ENCODE data around the gene ORC4. TPM values are rescaled to one million over a fixed set of nuclear protein-coding genes. Genes with fewer than 3 reads are reported as not detected.

Gene ORC4
- 29.1 and 31.2 TPM in 2 replicates for total RNA-seq

DNA sequence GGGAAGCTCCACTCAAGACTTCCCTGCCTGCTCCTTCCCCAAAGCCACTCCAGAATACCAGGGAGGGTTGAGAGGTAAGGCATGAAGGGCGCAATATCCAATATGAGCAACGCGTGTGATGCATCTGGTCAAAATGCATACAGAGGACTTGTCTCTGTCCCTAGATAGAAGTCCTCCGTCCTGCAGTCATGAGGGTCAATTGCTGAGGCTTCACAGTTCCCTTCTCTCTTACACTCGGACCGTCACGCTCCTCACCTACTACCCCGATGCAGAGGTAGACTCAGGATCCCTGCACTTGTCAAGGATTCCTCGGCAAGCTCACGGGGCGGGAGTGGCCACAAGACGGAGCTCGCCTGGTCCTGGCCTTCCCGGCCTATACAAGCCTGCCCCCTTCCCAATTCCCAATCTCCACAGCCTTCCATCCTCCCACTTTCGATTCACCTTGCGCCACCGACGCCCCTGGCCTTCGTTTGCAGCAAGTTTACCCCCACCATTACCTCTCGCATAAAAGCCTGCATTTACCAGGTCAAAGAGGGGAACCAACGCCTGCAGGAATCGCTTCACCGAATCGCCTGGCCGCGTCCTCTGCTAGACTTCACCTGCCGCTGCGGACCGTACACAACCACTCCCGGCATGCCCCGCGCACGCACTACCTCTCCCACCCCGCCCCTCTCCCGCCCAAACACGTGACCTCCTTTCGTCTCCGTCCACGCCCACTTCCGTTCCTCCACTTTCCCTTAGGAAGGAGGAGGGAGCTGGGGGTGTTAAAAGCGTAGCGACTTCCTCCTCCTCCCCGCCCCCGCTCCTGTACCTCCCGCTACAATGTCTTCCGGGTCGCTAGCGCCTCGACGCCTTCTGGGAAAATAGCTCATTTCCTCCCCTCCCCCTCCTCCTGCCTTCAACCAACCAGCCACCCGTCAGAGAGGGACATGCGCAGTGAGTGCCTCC is at the start of gene ORC4:
Gene ORC4, minus strand, starts transcription at position 627 of the 948 bp plus-strand sequence. CDS start 44,779 bp downstream, outside the sequence.
- intact Hi-C loops (cut with micrococcal nuclease), result loop anchor here (1.0 to 5.0 kb wide), 22 partner anchors 30 to 1566 kb away; partner anchors contain the start of genes ACVR2A, KIF5C and MMADHC

DNA sequence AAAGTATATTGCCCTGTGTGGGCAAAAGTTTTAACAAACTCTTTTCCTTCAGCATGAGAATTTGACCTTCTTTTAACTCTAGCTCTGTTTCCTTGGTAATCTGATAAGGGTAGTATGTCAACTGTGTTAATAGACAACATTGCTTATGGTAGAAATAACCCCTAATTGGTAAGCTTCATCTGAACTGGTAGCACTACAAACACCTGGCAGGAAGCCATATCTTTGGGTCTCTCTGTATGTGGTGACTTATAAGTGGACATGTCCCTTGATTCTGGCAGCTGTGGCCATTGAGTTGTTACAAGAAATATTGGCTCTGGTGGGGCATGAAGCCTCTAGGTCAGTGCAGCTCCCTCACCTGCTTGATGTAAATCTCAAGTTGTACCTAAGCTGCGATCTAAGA is 47.3 kb upstream of the ORC4 start:
- intact Hi-C loops (cut with micrococcal nuclease), result no loop called here

- intact Hi-C loops (cut with micrococcal nuclease), result no loop called here
Observed at GRCh38 chr2:148065936-148066335, 45.4 kb upstream of the ORC4 start.

DNA sequence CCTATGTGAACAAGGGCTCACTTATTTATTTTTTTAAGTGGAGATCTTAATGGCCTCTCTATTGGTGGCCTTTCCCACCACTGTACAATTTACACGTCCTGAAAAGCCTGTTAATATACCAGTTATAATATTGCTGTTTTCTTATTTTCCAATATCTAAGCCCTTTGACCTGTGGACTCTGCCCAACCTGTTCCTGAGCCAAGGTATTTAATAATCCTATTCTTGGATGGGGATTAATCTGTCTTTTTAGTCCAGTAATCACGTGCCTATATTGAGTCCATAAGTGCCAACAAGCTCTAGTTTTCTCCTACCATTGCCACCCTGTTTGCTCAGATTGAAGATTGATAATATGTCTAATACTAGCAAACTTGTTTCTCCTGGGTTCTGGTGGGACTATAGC is 43.1 kb upstream of the ORC4 start:
- intact Hi-C loops (cut with micrococcal nuclease), result no loop called here

DNA sequence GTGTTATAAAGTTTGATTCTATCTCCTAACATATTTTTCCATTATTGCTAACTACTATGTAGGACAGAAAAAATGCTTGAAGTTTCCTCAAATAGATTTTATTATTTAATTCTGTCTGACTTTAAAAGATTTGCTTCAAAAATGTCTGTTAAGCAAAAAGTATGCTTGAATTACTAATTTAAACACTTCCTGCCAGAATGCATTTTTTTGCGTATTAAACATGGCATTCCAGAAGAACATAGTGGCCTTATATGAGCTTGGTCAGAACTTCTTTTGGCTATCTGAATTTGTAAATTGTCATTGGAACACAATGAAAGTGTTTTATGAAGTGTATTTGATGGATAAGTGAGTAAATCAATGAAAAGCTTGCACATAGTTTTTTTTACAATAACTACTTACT is 38.1 kb upstream of the ORC4 start:
- intact Hi-C loops (cut with micrococcal nuclease), result no loop called here

DNA sequence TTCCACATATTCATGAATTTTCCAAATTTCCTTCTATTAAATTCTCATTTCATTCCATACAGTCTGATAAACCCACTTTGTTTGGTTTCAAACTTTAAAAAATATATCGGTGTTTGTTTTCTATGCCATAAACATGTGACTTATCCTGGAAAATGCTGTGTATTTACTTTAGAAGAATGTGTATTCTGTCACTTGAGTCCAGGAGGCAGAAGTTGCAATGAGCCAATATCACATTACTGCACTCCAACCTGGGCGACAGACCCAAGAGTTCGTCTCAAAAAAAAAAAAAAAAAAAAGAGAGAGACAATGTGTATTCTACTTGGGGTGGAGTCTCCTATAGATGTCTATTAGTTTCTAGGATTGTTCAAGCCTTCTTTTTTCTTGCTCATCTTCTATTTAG is 32.1 kb upstream of the ORC4 start:
- intact Hi-C loops (cut with micrococcal nuclease), result no loop called here

- intact Hi-C loops (cut with micrococcal nuclease), result no loop called here
Observed at GRCh38 chr2:148049284-148049683, 28.7 kb upstream of the ORC4 start.

GRCh38 chr2:148048475-148049221 is 28.1 kb upstream of the ORC4 start:
- intact Hi-C loops (cut with micrococcal nuclease), result no loop called here

- intact Hi-C loops (cut with micrococcal nuclease), result no loop called here
Observed at GRCh38 chr2:148046802-148047201, 26.3 kb upstream of the ORC4 start.

GRCh38 chr2:148044322-148044721 is 23.8 kb upstream of the ORC4 start:
- intact Hi-C loops (cut with micrococcal nuclease), result no loop called here

DNA sequence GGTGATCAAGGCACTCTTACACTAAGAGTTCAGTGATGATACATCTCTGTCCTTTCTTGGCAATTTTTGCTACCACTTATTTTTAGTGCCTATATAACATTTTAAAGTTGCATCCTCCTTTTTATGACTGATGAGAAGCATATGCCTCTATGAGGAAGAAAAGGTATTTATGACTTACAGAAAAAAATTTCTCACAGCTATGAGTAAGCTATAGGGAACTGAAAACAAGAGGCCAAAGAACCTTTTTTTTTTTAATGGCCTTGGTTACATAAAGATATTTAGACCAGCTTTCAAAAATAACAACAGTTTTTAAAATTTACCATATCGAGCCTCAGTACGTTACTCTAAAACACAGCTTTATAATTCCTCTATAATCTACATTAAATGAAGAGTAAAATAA is 21.7 kb upstream of the ORC4 start:
- intact Hi-C loops (cut with micrococcal nuclease), result no loop called here

GRCh38 chr2:148039783-148040182 is 19.2 kb upstream of the ORC4 start:
- intact Hi-C loops (cut with micrococcal nuclease), result no loop called here

- intact Hi-C loops (cut with micrococcal nuclease), result no loop called here
Observed at GRCh38 chr2:148032215-148032614, 11.7 kb upstream of the ORC4 start.

DNA sequence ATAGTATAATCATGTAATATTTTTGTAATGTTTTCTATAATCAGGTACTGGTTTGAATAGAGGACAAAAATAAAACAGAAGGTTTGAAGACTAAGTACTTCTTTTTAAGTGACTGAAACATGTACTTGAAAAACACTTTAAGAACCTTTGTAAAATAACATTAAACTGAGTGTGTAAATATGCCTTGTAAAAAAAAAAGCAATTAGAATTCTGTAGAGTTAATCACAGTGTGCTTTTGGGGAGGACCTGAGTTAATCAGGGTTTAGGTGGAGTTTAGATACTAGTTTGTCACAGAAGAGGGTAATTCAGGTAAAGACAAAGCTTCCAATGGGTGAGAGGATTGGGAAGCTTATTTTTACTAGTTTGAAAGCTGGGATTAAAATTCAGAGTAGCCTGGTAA is 10.6 kb upstream of the ORC4 start:
- intact Hi-C loops (cut with micrococcal nuclease), result no loop called here

DNA sequence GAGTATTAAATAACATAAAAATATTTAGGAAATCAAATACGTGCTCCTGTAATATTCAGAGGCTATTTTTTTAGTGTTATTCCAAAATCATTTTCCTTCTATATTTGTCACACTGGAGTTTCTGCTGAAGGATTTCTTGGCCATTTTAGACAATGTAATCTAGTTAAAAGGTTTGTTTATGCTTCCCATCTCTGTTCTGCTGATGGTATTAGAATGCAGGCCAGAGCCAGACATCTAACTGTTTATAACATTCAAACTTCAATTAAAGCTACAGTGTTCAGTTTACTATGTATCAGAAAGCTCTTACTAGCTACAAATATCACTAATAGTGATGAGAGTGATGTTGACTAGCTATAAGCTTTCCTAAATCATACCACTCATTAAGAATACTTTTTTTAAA is 8.2 kb upstream of the ORC4 start:
- intact Hi-C loops (cut with micrococcal nuclease), result no loop called here

DNA sequence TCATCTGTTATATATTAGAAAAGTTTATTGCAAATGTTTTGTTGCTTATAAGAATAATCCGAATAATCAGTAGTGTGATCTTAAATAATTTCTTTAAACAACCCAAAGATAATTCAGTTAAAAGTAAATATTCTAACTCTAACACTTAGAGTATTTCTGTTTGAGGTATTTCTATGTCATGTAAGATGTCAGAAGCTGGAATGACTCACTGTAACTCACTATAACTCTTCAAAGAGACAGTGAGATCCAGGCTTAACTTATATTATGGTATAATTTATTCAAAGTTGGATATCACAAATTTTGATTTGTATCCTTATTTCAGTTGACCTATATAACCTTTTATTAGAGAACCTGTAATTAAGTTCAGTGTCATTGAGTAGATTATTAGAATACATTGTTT is 7.3 kb upstream of the ORC4 start:
- intact Hi-C loops (cut with micrococcal nuclease), result no loop called here

GRCh38 chr2:148026573-148026972 is 6.0 kb upstream of the ORC4 start:
- intact Hi-C loops (cut with micrococcal nuclease), result no loop called here

- intact Hi-C loops (cut with micrococcal nuclease), result loop anchor here (5.0 kb wide), 3 partner anchors 88 to 842 kb away; no protein-coding TSS in a partner anchor
Observed at GRCh38 chr2:148023861-148024260, 3.3 kb upstream of the ORC4 start.

GRCh38 chr2:148022882-148023281 is 2.3 kb upstream of the ORC4 start:
- intact Hi-C loops (cut with micrococcal nuclease), result loop anchor here (5.0 kb wide), 3 partner anchors 89 to 841 kb away; no protein-coding TSS in a partner anchor

GRCh38 chr2:148022351-148022750 is 1.8 kb upstream of the ORC4 start:
- intact Hi-C loops (cut with micrococcal nuclease), result loop anchor here (5.0 kb wide), 3 partner anchors 90 to 840 kb away; no protein-coding TSS in a partner anchor

DNA sequence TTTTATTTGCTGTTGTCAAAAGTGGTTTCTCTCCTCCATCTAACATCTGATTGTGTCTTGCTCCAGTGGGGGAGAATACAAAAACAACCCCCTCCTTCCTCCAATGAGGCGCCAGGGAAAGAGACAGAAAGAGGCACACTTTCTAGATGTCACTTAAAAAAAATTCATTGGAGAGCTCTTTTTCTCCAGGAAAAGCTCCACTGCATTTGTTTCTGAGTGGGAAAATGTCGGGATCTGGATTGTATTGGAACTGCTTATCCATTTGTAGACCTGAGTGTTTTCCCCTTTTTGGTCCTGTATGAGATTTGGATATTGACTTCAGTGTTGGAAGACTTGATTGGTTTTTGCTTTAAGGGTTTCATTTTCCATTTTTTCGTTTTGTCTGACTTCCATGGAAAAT is 1.3 kb upstream of the ORC4 start:
- intact Hi-C loops (cut with micrococcal nuclease), result loop anchor here (1.0 to 5.0 kb wide), 9 partner anchors 29 to 1565 kb away; partner anchors contain the start of gene MMADHC

Data from T-helper 1 cell treated with Interleukin-12 subunit alpha and Interleukin-12 subunit beta and Interleukin-4 antibody, amounts not matched to agents 30 ng/mL and 1 ng/mL, for 36 hours (primary cell).